IMR-90 (cell line): ENCODE measurements around the gene MICAL2. TPM values are rescaled to one million over a fixed set of nuclear protein-coding genes. Genes with fewer than 3 reads are reported as not detected.
A peak's percentile ranks its signal among the peaks of the same experiment; 100 is the strongest.

Source experiments
- ATAC-seq: fragments of 200-7000 bp; cut with Tn5 transposase; 2 replicates; pipeline ENCODE4 v1.9.1; 2020; ENCODE audit warnings: low read depth, mild to moderate bottlenecking, moderate library complexity
- BruUV-seq: library from RNA; stranded (reverse); fragments of 400-500 nt; replicated peaks from 2 replicates; lab custom pipeline; 2021; lab: Mats Ljungman, UMichigan
- CTCF ChIA-PET: fragments of 300-600 bp; formaldehyde crosslinking; extraction: SDS; loops from one replicate; lab custom pipeline; 2021; ENCODE audit warnings: antibody characterized with exemption; lab: Yijun Ruan, JAX
- POLR2A ChIA-PET: fragments of 300-600 bp; sonication (Branson Sonifier 250); formaldehyde crosslinking; loops from one replicate; lab custom pipeline; 2022; ENCODE audit warnings: antibody characterized with exemption; ENCODE audit not compliant: unreplicated experiment; lab: Charles Lee
- DNase-seq: peaks from one replicate; pipeline ENCODE4 v3.0.0; 2013
- H2AFZ ChIP-seq: replicated peaks from 2 replicates; pipeline ENCODE3; 2013; ENCODE audit warnings: low read length, mild to moderate bottlenecking; ENCODE audit not compliant: poor library complexity
- H2AK5ac ChIP-seq: 2 replicates; pipeline ENCODE4 v1.6.1; 2013; ENCODE audit warnings: low read depth, low read length, inconsistent platforms
- H2AK9ac ChIP-seq: replicated peaks from 2 replicates; pipeline ENCODE3; 2013; ENCODE audit warnings: mild to moderate bottlenecking, low read depth, low read length, moderate library complexity; ENCODE audit not compliant: poor library complexity
- H2BK120ac ChIP-seq: 2 replicates; pipeline ENCODE4 v1.6.1; 2013; ENCODE audit warnings: low read depth, low read length, inconsistent platforms
- H2BK15ac ChIP-seq: 3 replicates; pipeline ENCODE4 v1.6.1; 2013; ENCODE audit warnings: low read depth, low read length, inconsistent platforms
- H2BK20ac ChIP-seq: 2 replicates; pipeline ENCODE4 v1.6.1; 2013; ENCODE audit warnings: low read depth, mild to moderate bottlenecking, inconsistent platforms, low read length, moderate library complexity
- H2BK5ac ChIP-seq: 2 replicates; pipeline ENCODE4 v1.6.1; 2013; ENCODE audit warnings: mild to moderate bottlenecking, low read depth, low read length, inconsistent platforms; ENCODE audit not compliant: poor library complexity, severe bottlenecking
- H3K14ac ChIP-seq: replicated peaks from 2 replicates; pipeline ENCODE4 v1.6.1; 2013; ENCODE audit warnings: low read depth, low read length, inconsistent platforms
- H3K18ac ChIP-seq: 2 replicates; pipeline ENCODE4 v1.6.1; 2013; ENCODE audit warnings: low read depth, low read length, control low read depth
- H3K23ac ChIP-seq: 2 replicates; pipeline ENCODE4 v1.6.1; 2013; ENCODE audit warnings: low read depth, low read length, inconsistent platforms
- H3K27ac ChIP-seq: 2 replicates; pipeline ENCODE4 v1.5.1; 2013; ENCODE audit warnings: mild to moderate bottlenecking, control low read depth, low read length; ENCODE audit not compliant: insufficient read depth
- H3K27me3 ChIP-seq: 2 replicates; pipeline ENCODE4 v1.6.1; 2013; ENCODE audit warnings: low read length; ENCODE audit not compliant: control insufficient read depth, insufficient read depth
- H3K36me3 ChIP-seq: 2 replicates; pipeline ENCODE4 v1.6.1; 2013; ENCODE audit warnings: low read length, mixed read lengths; ENCODE audit not compliant: control insufficient read depth, insufficient read depth
- H3K4ac ChIP-seq: 2 replicates; pipeline ENCODE4 v1.6.1; 2013; ENCODE audit warnings: low read depth, low read length, inconsistent platforms
- H3K4me1 ChIP-seq: 2 replicates; pipeline ENCODE4 v1.6.1; 2013; ENCODE audit warnings: low read length, mixed read lengths; ENCODE audit not compliant: control insufficient read depth, insufficient read depth
- H3K4me2 ChIP-seq: 2 replicates; pipeline ENCODE4 v1.6.1; 2013; ENCODE audit warnings: low read depth, mild to moderate bottlenecking, control low read depth, low read length, moderate library complexity
- H3K4me3 ChIP-seq: 2 replicates; pipeline ENCODE4 v1.5.1; 2013; ENCODE audit warnings: low read depth, mild to moderate bottlenecking, control low read depth, low read length, moderate library complexity; ENCODE audit not compliant: insufficient read depth
- H3K56ac ChIP-seq: 2 replicates; pipeline ENCODE4 v1.6.1; 2013; ENCODE audit warnings: low read length, inconsistent platforms; ENCODE audit not compliant: insufficient read depth; ENCODE audit errors: extremely low read depth
- H3K79me1 ChIP-seq, 2 experiments: 2 replicates each; pipeline ENCODE4 v1.6.1; 2013; ENCODE audit warnings: low read length in 2 of 2, inconsistent platforms in 1 of 2, low read depth in 1 of 2
- H3K9ac ChIP-seq: 2 replicates; pipeline ENCODE4 v1.6.1; 2013; ENCODE audit warnings: low read depth, low read length, control low read depth
- H3K9me1 ChIP-seq: 2 replicates; pipeline ENCODE4 v1.6.1; 2013; ENCODE audit warnings: low read length, inconsistent platforms; ENCODE audit not compliant: insufficient read depth
- H3K9me3 ChIP-seq: 2 replicates; pipeline ENCODE4 v1.6.1; 2013; ENCODE audit warnings: low read length; ENCODE audit not compliant: control insufficient read depth, insufficient read depth
- H4K20me1 ChIP-seq: 2 replicates; pipeline ENCODE4 v1.6.1; 2013; ENCODE audit warnings: low read length, inconsistent platforms; ENCODE audit not compliant: insufficient read depth
- H4K5ac ChIP-seq: 2 replicates; pipeline ENCODE4 v1.6.1; 2013; ENCODE audit warnings: mild to moderate bottlenecking, low read depth, low read length, control low read depth
- H4K8ac ChIP-seq, 2 experiments: 2 replicates each; pipeline ENCODE4 v1.6.1; 2013; ENCODE audit warnings: low read depth in 2 of 2, low read length in 2 of 2, control low read depth in 1 of 2, inconsistent platforms in 1 of 2
- H4K91ac ChIP-seq: 2 replicates; pipeline ENCODE4 v1.6.1; 2013; ENCODE audit warnings: low read depth, low read length, inconsistent platforms; ENCODE audit not compliant: insufficient read depth
- FOS ChIP-seq: fragments of 150-350 bp; IDR thresholded peaks from 2 replicates; pipeline ENCODE4 v1.6.1; 2016; ENCODE audit warnings: low read depth, low read length
- NFE2L2 ChIP-seq: fragments of 150-350 bp; IDR thresholded peaks from 2 replicates; pipeline ENCODE4 v1.6.1; 2016; ENCODE audit warnings: low read depth, mild to moderate bottlenecking, low read length
- POLR2A ChIP-seq: IDR thresholded peaks from 2 replicates; pipeline ENCODE4 v1.6.1; 2012; ENCODE audit warnings: mild to moderate bottlenecking, low read depth, low read length
- WGBS, 2 experiments: methylation state at CpG; one replicate each; pipeline versions ENCODE4 v1.1.5 to v1.1.7; 2013; ENCODE audit warnings: missing lambda C conversion rate in 2 of 2; ENCODE audit not compliant: insufficient read length in 1 of 2; ENCODE audit errors: extremely low coverage in 2 of 2; 5-methylcytosine and 5-hydroxymethylcytosine counted together
- dilution Hi-C: fragments of 300-500 bp; cut with HindIII; formaldehyde crosslinking; loops from one replicate; pipeline ENCODE4 v1.14.3; 2018; ENCODE audit warnings: low sequenced_read_pairs; ENCODE audit not compliant: unreplicated experiment
- in situ Hi-C: fragments of 300-500 bp; cut with MboI; formaldehyde crosslinking; loops from 3 replicates; pipeline ENCODE4 v1.14.3; 2019; ENCODE audit warnings: low sequenced_read_pairs, inconsistent platforms, mixed read lengths
- intact Hi-C: fragments of 100-400 bp; cut with micrococcal nuclease; formaldehyde crosslinking; loops from 2 replicates; pipeline ENCODE4 v1.10.0; 2022
- polyA plus RNA-seq, 3 experiments: library from polyadenylated mRNA; depleted of rRNA; stranded (reverse); fragments of >200 nt; gene quantifications; 2 replicates each; pipeline ENCODE4 v1.2.3, GENCODE V29; 2012; ENCODE audit warnings: low replicate concordance in 1 of 3
- total RNA-seq: library from RNA; depleted of rRNA; stranded (reverse); fragments of >200 nt; gene quantifications from 2 replicates; pipeline ENCODE4 v1.2.3, GENCODE V29; 2012

The MICAL2 gene
- total and polyA plus RNA-seq, 2 of the 4 experiments (the other 2 are of a cell fraction): 170 to 336 TPM

DNA sequence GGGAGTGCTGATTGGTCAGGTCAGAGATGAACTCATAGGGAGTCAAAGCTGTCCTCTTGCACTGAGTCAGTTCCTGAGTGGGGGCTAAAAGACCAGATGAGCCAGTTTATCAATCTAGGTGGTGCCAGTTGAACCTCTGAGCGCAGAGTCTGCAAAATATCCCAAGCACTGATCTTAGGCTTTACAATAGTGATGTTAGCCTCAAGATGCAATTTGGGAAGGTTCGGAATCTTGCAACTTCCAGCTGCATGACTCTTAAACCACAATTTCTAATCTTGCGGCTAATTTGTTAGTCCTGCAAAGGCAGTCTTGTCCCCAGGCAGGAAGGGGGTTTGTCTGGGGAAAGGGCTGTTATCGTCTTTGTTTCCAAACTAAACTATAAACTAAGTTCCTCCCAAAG lies 174.7 kb downstream of the MICAL2 start (continued):
- TF ChIP-seq FOS: peak; percentile 53; the same call in 1 of the 2 replicates

DNA sequence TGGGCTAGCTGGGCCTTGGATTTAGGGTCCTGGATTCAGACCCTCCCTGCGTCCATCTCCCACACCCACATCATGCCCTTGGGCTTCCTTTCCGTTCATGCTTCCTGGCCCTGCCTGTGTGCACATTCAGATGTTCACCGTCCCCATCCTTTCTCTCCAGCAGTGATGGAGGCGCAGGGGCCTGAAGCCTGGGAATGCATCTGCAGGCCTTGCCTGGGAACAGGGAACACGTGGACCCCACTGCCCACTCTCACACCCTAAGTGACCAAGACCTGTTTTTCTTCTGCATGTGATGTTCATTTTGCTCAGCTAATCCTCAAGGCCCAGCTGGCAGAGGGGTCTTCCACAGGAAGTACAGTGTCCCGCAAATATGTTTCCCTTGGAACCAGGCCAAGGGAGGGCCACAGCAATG lies 175.4 kb downstream of the MICAL2 start:
- Histone ChIP-seq H3K36me3 (no peaks in the 10 kb centered on the region), H4K20me1 (peaks cover 3% of the 10 kb centered on the region; the same call in 1 of the 2 replicates), H3K18ac (peak overlapping the region; percentile 99), H4K91ac (peak overlapping the region; percentile 100), H3K9me3 (no peaks in the 10 kb centered on the region), H4K8ac (peak overlapping the region; percentile 96 to 99), H3K9me1 (peaks cover 31% of the 10 kb centered on the region), H3K4me2 (peak overlapping the region; percentile 61), H3K23ac (peak overlapping the region; percentile 99), H3K79me1 (peaks cover 23 to 61% of the 10 kb centered on the region in 2 experiments), H3K9ac (peak overlapping the region; percentile 74), H2BK5ac (peak overlapping the region; percentile 100), H2BK120ac (peak overlapping the region; percentile 100), H2AFZ (peak overlapping the region; percentile 4), H2BK15ac (peak overlapping the region; percentile 97), H3K14ac (peak overlapping the region; percentile 100), H2AK5ac (peak overlapping the region; percentile 100), H2AK9ac (peak overlapping the region; percentile 91), H2BK20ac (peak overlapping the region; percentile 98), H3K27me3 (no peaks in the 10 kb centered on the region), H4K5ac (peak overlapping the region; percentile 99), H3K4me1 (peaks cover 41% of the 10 kb centered on the region), H3K27ac (peak overlapping the region; percentile 99), H3K4ac (peak overlapping the region; percentile 100), H3K4me3 (no peak overlapping the region), H3K56ac (peak overlapping the region; percentile 100)
- TF ChIP-seq POLR2A: peak; percentile 19
- TF ChIP-seq NFE2L2: no peak
- in situ Hi-C loops: loop anchor here (25.0 kb wide), 1 partner anchor 1249 kb away; no protein-coding TSS in a partner anchor
- POLR2A ChIA-PET: interaction anchor here (1.2 kb wide), 1 partner anchor 199 kb away, joined by 4 read pairs; no protein-coding TSS in a partner anchor
- CTCF ChIA-PET: interaction anchor here (1.8 kb wide), 1 partner anchor 242 kb away, joined by 6 read pairs; no protein-coding TSS in a partner anchor
- BruUV-seq: no TSS peak
- WGBS, 2 experiments: no CpG with 5 or more reads among the region's 6 CpGs
- intact Hi-C loops: loop anchor here (5.0 kb wide), 6 partner anchors 91 to 676 kb away; partner anchors contain the start of gene PARVA
- peak; percentile 45 for DNase-seq
- dilution Hi-C loops: no loop called here
- no peak for ATAC-seq
